ENCODE data around the gene TSPAN11.
"Not testable (repeated sequence)": the region's sequence is repeated elsewhere in the genome, so short reads cannot be mapped to it uniquely, and the experiment has no call there.

TSPAN11 gene

DNA sequence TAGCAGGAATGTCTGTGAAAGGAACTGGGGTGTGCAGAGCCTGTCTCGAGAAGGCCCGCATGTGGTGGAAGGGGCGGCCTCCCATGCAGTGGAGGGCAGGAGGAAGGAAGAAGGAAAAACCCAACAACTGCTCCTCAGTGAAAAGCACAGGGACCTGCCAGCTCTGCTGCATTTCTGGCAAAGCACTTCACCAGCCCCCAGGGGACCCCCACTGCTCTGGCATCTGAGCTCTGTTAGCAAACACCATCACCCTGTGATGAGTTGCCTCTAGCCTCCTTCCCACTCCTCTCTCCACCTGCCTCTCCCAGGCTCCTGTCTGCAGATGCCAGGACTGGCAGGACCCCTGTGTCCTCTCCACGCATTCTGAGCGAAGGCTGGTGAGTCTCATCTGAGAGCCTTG is 78.1 kb downstream of the TSPAN11 start:
- DNase-seq, result no peak

- DNase-seq, result no peak
Observed at GRCh38 chr12:31005256-31005943, 78.9 kb downstream of the TSPAN11 start.

DNA sequence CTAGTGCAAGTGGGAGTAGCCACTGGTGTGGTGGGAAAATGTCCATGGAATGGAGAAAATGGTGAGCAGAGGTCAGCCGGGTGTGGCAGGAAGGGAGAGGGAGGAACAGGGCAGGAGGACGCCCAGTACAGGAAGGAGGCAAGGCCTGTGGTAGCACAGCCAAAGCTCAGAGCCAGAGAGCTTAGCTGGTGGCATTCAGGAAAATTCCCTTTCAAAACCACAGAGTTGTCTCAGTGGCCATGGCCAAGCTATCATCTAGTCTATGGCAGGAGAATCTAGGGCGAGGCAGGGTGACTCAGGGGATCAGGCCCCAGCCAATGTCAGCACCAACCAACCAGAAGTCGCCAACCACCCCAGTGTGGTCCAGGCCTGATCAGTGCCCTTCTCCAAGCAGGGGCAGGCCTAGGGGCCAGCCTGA is 79.4 kb downstream of the TSPAN11 start:
- DNase-seq, result no peak

DNA sequence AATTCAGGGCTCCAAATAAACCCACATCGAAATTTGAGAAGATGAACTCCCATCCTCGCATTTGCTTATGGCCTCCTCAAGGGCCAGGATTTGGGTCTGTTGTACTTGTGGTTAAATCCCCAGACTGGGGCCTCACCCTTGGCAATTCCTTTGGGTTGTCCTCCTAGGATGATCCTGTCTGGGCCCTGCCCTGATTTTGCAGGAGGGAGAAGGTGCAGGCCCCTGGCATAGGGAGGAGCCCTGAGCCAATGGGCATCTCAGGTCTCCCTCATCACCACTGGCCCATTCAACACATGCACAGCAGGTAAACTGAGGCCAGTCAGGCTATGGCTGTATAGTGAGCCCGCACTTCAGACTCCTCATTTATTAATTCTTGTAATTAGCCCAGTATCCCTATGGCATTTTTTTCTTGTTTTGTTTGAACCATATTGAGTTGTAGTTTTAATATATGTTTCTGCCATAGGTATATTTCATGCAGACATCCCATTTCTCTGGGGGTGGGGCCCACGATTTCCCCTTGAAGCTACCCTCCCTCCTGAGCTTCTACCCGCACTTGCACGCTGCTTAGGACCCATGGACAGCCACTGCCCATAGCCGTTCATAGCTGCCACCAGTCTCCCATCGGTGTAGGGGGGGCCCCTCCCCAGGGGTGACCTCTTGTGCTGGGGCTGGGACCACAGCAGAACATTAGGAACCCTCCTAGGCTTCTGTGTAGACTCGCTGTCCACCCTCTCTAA is 80.0 kb downstream of the TSPAN11 start:
- no peak for DNase-seq

GRCh38 chr12:31007153-31007495 is 80.6 kb downstream of the TSPAN11 start:
- no peak for DNase-seq

DNA sequence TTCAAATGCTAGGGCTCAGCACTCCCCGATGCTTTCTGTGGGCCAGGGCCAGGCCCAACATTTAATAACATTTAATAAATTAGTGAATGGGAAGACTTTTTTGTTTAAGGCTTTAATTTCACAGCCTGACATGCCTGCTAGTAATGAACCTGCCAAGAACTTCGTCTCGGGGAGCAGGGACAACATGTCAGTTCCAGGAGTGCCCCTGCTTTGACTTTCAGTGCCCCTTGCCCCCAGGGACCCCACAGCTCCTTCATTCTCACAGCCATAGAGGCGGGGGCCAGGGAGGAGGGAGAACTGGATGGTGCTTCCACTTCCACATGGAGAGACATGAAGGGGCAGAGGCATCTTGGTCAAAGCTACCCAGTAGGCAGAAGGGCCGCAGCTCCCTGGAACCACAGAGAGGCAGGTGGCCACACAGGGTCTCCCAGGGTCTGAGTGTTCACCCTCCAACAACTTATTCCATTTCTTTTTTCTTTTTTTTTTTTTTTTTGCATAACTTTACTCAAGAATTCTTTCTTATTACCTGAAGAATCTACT is 81.2 kb downstream of the TSPAN11 start:
- DNase-seq, result no peak

DNA sequence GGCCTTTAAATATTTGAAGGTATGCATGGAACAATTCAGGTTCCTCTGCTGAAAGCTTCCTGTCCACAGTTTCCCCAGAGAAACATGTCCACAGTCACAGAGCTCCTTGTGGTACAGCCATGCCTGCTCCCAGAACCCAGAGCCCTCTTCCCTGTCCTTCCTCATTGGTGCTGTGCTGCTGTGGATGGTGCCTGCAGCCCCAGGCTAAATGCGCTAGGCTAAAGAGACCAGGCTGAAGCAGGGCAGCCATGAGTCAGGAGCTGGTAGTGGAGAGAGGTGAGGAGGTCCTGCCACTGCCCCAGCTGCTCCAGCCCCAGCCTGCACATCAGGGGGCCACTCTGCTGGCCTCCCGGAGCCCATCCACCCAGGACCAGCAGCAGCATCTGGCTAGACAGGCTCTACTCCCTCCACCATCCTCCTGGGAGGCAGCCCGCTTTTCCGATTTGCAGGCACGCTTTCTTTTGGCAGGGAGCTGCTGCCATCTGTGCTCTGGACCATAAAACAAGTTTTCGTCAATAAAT is 81.8 kb downstream of the TSPAN11 start:
- DNase-seq, result no peak

DNA sequence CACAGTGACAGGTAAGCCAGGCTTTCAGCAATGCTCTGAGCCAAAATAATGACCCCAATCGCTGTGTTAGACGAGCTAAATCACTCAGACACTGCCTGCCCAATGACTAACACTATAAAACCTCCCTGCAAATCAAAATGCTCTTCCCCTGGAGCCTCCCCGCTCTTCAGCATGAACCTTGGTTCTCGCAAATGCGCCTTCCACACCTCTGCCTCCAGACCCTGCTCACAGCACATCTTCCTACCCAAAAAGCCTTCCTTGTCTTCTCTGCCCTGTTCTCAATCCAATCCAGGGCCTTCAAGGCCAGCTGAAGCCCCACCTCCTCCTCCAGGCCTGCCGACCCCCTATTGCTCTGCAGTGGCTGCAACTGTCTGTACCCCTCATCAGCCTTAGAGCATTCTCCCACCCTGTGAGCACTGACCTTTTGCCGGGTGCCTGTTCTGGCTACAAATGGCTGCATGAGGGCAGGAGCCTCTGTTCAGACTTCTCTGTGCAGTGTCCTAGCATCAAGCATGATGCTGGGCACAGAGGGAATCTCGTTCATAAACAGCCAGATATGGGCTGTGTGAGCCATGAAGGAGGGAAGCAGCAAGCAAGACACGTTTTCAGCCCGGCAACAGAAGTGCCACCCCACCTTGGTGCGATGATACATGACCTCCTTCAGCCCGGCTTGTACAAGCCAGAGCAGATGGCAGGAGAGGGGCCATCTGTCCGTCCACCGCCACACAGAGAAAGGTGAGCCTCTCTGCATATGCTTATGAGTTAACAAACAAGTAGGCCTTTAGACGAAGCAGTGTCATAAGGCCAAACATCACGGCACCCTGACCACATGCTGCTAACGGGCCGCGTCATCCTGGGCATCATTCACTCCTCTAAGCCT is 82.7 kb downstream of the TSPAN11 start:
- DNase-seq, result no peak

DNA sequence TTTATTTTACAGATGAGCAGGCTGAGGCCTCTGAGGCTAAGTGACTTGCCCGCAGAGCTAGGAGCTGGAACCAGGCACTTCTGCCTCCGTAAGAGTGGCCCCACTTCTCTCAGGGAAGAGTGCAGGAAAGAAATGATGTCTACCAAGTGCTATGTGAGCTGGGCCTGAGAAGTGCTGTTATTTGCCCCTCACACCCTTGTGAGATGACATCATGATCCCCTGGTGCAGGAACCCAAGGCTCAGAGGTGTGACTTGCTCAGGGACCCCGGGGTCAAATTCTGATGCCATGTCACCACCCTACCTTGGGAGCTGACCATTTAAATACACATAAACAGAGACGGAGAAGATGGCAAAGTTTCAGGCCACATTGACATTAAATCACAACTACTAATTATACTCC is 83.4 kb downstream of the TSPAN11 start:
- DNase-seq, result no peak

GRCh38 chr12:31011336-31011735 is 84.8 kb downstream of the TSPAN11 start:
- no peak for DNase-seq

DNA sequence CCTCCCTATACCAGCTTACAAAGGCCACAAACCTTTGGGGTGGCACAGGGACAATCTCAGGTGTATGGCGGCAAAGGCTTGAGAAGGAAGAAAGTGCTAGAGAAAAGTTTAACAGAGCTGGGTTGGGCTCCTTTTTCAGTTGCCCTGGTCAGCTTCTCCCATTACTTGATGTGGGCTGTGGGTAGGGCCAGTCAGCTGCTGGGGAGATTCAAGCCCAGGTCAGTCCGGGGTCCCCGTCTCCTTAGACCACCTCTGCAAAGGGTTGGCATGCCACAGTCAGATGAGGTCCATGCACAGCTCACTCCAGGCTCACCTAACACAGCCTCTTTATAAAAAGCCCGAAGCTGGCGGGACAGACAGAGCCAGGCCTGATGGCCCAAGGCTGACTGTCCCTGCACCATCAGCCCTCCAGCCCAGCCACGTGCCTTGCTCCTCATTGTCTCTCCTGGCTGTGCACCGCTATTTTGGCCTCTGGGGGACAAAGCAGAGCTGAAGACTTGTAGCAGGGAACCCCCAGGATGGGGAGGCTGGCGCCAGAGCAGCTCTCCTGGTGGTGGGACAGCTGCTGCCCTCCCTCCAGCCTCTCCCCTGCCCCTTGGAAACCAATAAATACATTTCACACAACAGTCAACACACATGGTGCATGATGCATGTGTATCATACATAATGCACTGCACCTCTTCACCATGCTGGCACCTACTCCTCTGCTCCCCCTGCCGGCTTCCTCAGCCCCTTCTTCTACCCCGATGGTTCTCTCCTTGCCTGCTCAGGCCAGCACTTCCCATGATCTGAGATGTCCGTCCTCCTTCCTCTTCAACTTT is 85.4 kb downstream of the TSPAN11 start:
- no peak for DNase-seq

DNA sequence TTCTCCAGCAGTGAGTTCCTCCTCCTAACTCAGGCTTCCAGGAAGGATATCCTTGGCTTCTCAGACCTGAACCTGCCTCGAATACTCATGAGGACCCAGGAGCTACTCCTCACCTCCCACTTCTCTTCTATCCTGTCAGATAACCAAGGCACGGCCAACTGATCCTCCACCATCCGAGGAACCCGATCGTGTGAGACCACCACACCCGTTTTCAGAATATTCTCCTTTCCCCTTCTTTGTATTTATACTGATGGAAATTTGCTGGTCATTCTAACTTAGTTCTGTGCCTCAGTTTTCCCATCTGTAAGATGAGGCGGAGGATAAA is 86.0 kb downstream of the TSPAN11 start:
- DNase-seq, result not testable (repeated sequence)

DNA sequence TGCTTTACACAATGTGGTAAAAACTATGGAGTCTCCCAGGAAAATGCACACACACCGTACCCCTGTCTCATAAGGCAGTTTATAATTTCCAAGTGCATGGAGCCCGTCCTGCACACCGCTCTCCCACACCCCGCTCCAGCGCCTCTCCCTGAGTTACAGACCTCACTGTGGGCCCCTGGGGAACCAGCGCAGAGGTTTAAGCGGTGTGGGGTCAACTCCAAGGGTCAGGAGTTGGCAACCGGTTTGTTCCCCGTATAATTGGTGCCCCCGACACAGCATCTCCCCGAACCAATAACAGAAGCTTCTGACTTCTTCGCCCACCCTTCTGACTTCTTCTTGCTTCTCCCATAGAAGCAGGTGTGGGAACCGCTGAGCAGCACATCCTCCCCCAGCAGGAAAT is 88.7 kb downstream of the TSPAN11 start:
- no peak for DNase-seq

DNA sequence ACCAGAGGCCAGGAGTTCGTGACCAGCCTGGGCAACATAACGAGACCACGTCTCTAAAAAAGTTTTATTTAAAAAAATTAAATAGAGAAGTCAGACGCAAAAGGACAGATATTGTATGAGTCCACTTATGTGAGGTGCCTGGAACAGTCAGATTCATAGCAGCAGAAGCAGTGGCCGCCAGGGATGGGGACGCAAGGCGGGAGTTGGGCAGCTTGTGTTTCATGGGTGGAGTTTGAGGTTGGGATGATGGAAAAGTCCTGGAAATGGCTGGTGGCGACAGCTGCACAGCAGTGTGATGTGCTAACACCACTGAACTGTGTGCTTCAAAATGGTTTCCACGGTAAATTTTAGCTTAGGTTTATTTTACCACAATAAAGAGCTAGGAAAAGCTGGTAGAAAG is 89.5 kb downstream of the TSPAN11 start:
- DNase-seq, result no peak

GRCh38 chr12:31017535-31017934 is 91.0 kb downstream of the TSPAN11 start:
- DNase-seq, result no peak

DNA sequence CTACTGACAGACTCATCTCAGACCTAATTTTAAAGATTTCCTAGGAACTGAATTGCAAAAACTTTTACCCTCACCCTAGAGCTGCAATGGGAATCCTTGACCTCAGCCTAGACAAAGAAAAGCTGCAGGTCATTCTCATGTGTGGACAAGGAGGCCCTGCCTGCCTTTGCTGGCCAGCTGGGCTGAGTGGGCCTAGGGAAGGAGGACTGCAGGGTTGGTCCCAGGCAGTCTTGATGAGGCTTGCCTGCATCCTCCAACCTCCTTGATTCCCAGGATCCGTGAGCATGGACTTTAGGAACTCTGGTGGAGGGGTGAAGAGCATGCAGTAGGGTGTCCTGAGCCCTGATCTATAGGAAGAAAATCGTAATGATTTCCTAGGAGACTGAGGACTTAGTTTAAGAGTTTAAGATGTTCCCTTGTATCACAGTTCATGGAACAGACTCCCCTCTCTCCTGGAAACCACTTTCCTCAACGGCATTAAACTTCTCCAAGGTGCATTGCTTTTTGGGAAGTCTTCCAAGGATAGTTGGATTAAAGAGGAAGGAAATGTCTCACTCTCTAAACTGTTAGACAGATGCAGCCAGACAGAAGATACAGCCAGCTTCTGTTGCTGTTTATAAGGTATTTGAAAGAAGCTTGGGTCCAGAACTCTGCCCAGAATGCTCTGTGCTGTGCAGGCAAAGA is 91.7 kb downstream of the TSPAN11 start:
- no peak for DNase-seq

DNA sequence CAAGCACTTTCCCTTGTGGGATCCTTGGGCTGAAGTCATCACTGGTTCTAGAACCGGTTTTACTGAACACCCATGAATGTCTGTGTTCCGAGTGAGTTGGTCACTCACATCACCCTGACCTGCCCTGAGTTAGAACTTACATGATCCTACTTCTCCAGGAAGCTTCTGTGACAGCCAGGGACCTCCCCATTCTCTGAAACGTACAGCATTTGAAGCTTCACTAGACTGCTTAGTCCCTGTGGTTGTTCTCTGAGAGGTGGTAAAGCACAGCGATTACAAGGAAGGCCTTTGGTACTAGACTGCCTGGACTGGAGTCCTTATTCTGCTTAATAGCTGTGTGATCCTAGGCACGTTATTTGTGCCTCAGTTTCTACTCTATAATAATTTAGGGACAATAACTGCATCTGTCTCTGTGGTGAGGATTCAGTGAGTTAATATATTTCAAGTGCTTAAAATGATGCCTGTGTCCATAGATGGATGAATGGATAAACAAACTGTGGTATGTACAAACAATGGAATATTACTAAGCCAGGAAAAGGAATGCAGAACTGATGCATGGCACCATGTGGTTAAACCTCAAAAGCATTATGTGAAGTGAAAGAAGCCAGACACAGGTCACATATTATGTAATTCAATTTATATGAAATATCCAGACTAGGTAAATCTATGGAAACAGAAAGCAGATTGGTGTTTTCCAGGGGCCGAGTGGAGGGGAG is 92.4 kb downstream of the TSPAN11 start:
- no peak for DNase-seq

GRCh38 chr12:31019561-31019960 is 93.0 kb downstream of the TSPAN11 start:
- DNase-seq, result no peak

DNA sequence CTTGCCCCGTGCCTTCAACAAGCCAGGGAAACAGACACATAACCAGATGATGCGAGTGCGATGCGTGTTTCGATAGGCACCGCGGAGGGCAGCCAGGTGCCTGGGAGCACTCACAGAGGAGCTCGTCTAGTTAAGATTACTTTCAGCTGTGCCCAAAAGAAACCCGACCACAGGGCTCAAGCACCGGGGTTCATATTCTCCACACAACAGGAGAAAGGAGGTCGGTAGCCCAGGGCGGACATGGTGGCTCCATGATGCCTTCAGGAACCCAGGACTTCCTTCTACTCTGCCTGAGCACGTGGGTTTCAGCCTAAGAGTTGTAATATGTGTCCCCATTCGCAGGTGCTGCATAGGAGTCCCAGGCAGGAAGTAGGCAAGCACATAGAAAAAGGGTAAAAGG is 93.4 kb downstream of the TSPAN11 start:
- DNase-seq, result no peak

GRCh38 chr12:31020385-31021166 is 94.0 kb downstream of the TSPAN11 start:
- DNase-seq, result no peak
